ENCODE measurements around the gene TARS3. TPM values are rescaled to one million over a fixed set of nuclear protein-coding genes. Genes with fewer than 3 reads are reported as not detected.

The TARS3 gene
- total and polyA plus RNA-seq, 2 donors (not counting 3 experiments of a cell fraction or from before 2014, with no cell fraction given): 0.91 to 8.2 TPM

GRCh38 chr15:101675796-101676582 is 48.3 kb downstream of the TARS3 start:
- FAIRE-seq: no peak
- intact Hi-C loops (cut with micrococcal nuclease): no loop called here

GRCh38 chr15:101675015-101675414 is 49.3 kb downstream of the TARS3 start:
- intact Hi-C loops (cut with micrococcal nuclease): no loop called here
- BruUV-seq (replicated peaks): no TSS peak
- no peak overlapping the region for H3K4me2 ChIP-seq (ENCODE audit: insufficient read depth, low read length)
- H3K4me3 ChIP-seq (replicated peaks in 1 of 3; ENCODE audit: insufficient read depth in 1 of 3, low read depth in 1 of 3, low read length in 3 of 3): no peak overlapping the region
- dilution Hi-C loops (cut with MboI; ENCODE audit: extremely low pct_ligation_motif_present, low sequenced_read_pairs): no loop called here
- no peak overlapping the region for H2AFZ ChIP-seq (ENCODE audit: low read depth, low read length)
- CTCF ChIA-PET: no interaction called here
- FAIRE-seq (peak; percentile 4), DNase-seq (ENCODE audit: low read depth, low spot score) (no peak)
- no peaks in the 10 kb centered on the region for H3K9me1 ChIP-seq (replicated peaks; ENCODE audit: control insufficient read depth, extremely low read depth, insufficient read depth, low read length)
- no peaks in the 10 kb centered on the region for H3K27me3 ChIP-seq (ENCODE audit: control insufficient read depth in 2 of 2, insufficient read depth in 2 of 2, low read length in 2 of 2)
- POLR2A ChIA-PET: no interaction called here
- H3K4me1 ChIP-seq (ENCODE audit: control insufficient read depth, extremely low read depth, insufficient read depth, low read length): peaks cover 6% of the 10 kb centered on the region
- TF ChIP-seq POLR2AphosphoS5 (IDR thresholded peaks at IDR 0.05; ENCODE audit: insufficient read depth, low read depth, low read length) (no peak), CTCF (IDR thresholded peaks at IDR 0.05; ENCODE audit: extremely low read depth in 1 of 2, insufficient read depth in 1 of 2, low read depth in 1 of 2, low read length in 2 of 2) (no peak), EZH2 (IDR thresholded peaks at IDR 0.05; ENCODE audit: borderline replicate concordance, low read depth, low read length, severe bottlenecking) (no peak), GATA2 (IDR thresholded peaks at IDR 0.05; ENCODE audit: insufficient read depth, insufficient read length, low read depth, low read length) (peak; percentile 60), FOS (IDR thresholded peaks at IDR 0.05; ENCODE audit: borderline replicate concordance, insufficient read depth, low read length) (peak; percentile 73), MAX (IDR thresholded peaks at IDR 0.05; ENCODE audit: insufficient read depth, insufficient read length) (no peak), JUN (IDR thresholded peaks at IDR 0.05; ENCODE audit: borderline replicate concordance, insufficient read depth, insufficient read length, low read depth) (no peak), MYC (IDR thresholded peaks at IDR 0.05; ENCODE audit: low read depth, low read length) (no peak)
- no peak overlapping the region for H3K27ac ChIP-seq (ENCODE audit: insufficient read depth, low read depth, low read length)
- no peak overlapping the region for H3K9ac ChIP-seq (replicated peaks; ENCODE audit: extremely low read depth, insufficient read depth, low read length)
- no peaks in the 10 kb centered on the region for H3K9me3 ChIP-seq (replicated peaks; ENCODE audit: control insufficient read depth, insufficient read depth, low read length)
- no peaks in the 10 kb centered on the region for H4K20me1 ChIP-seq (replicated peaks; ENCODE audit: control insufficient read depth, extremely low read depth, insufficient read depth, low read length)
- no peaks in the 10 kb centered on the region for H3K79me2 ChIP-seq (ENCODE audit: control insufficient read depth, insufficient read depth, low read length)
- H3K36me3 ChIP-seq (ENCODE audit: control insufficient read depth in 2 of 2, extremely low read depth in 1 of 2, insufficient read depth in 2 of 2, low read length in 2 of 2): peaks cover 0 to 3% of the 10 kb centered on the region in 2 experiments

More at GRCh38 chr15:101675796-101676582, 48.3 kb downstream of the TARS3 start:
- Histone ChIP-seq H3K27me3 (ENCODE audit: control insufficient read depth in 2 of 2, insufficient read depth in 2 of 2, low read length in 2 of 2) (no peaks in the 10 kb centered on the region), H4K20me1 (replicated peaks; ENCODE audit: control insufficient read depth, extremely low read depth, insufficient read depth, low read length) (no peaks in the 10 kb centered on the region), H3K36me3 (ENCODE audit: control insufficient read depth in 2 of 2, extremely low read depth in 1 of 2, insufficient read depth in 2 of 2, low read length in 2 of 2) (peaks cover 0 to 3% of the 10 kb centered on the region in 2 experiments), H3K9ac (replicated peaks; ENCODE audit: extremely low read depth, insufficient read depth, low read length) (no peak overlapping the region), H3K9me1 (replicated peaks; ENCODE audit: control insufficient read depth, extremely low read depth, insufficient read depth, low read length) (no peaks in the 10 kb centered on the region), H2AFZ (ENCODE audit: low read depth, low read length) (peak overlapping the region; percentile 31), H3K9me3 (replicated peaks; ENCODE audit: control insufficient read depth, insufficient read depth, low read length) (no peaks in the 10 kb centered on the region), H3K27ac (ENCODE audit: insufficient read depth, low read depth, low read length) (no peak overlapping the region), H3K79me2 (ENCODE audit: control insufficient read depth, insufficient read depth, low read length) (no peaks in the 10 kb centered on the region), H3K4me3 (replicated peaks in 1 of 3; ENCODE audit: insufficient read depth in 1 of 3, low read depth in 1 of 3, low read length in 3 of 3) (no peak overlapping the region), H3K4me1 (ENCODE audit: control insufficient read depth, extremely low read depth, insufficient read depth, low read length) (peaks cover 6% of the 10 kb centered on the region), H3K4me2 (ENCODE audit: insufficient read depth, low read length) (no peak overlapping the region)
- TF ChIP-seq EZH2 (IDR thresholded peaks at IDR 0.05; ENCODE audit: borderline replicate concordance, low read depth, low read length, severe bottlenecking) (no peak), FOS (IDR thresholded peaks at IDR 0.05; ENCODE audit: borderline replicate concordance, insufficient read depth, low read length) (peak; percentile 52)
- dilution Hi-C loops (cut with MboI; ENCODE audit: extremely low pct_ligation_motif_present, low sequenced_read_pairs): no loop called here
- CTCF ChIA-PET: interaction anchor here (0.6 to 1.9 kb wide), 4 partner anchors 9 to 43 kb away, joined by 3 to 5 read pairs (median 4); no protein-coding TSS in a partner anchor
- BruUV-seq (replicated peaks): no TSS peak
- POLR2A ChIA-PET: no interaction called here
- peak; percentile 7 for DNase-seq (ENCODE audit: low read depth, low spot score)
